HG02642 (cell line): ENCODE measurements around the gene STIL.
"Not testable (repeated sequence)": the region's sequence is repeated elsewhere in the genome, so short reads cannot be mapped to it uniquely, and the experiment has no call there.

Experiments
- ATAC-seq: cut with Tn5 transposase; IDR thresholded peaks from one replicate; pipeline ENCODE4 v1.9.1; 2021; ENCODE audit warnings: mild to moderate bottlenecking; ENCODE audit not compliant: unreplicated experiment, poor library complexity

The STIL gene

DNA sequence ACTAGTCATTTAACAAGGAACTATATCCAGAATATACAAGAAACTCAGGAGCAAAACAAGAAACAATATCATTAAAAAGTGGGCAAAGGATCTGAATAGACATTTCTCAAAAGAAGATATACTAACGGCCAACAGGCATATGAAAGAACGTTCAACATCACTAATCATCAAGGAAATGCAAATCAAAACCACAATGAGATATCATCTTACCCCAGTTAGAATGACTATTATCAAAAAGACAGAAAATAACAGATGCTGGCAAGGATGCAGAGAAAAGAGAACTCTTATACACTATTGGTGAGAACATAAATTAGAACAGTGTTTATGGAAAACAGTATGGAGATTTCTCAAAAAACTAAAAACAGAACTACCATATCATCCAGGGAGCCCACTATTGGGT lies 110.4 kb downstream of the STIL start:
- ATAC-seq = not testable (repeated sequence)

DNA sequence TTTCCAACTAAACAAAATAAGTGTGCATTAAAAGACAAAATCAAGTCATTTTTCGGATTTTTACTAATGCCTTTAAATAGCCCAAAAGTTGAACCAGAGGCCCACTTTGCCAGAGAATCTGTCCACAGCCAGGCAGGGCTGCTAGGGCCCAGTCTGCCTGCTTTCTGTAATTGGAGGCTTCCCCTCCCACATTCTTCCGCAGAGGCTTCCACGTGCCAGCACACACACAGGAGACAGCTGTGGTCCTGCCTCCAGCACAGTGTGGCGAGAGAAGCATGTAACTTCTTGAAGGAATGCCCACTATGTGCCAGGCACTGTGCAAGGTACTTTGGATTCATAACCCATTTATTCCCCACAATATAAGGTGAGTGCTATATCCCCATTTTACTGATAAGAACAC lies 112.8 kb downstream of the STIL start:
- ATAC-seq = no peak
